ENCODE measurements around the gene RCOR1. TPM values are rescaled to one million over a fixed set of nuclear protein-coding genes. Genes with fewer than 3 reads are reported as not detected.

The RCOR1 gene
- total and polyA plus RNA-seq, 5 donors from 2014 or later = 0.40 to 28.1 (median 0.51) TPM

DNA sequence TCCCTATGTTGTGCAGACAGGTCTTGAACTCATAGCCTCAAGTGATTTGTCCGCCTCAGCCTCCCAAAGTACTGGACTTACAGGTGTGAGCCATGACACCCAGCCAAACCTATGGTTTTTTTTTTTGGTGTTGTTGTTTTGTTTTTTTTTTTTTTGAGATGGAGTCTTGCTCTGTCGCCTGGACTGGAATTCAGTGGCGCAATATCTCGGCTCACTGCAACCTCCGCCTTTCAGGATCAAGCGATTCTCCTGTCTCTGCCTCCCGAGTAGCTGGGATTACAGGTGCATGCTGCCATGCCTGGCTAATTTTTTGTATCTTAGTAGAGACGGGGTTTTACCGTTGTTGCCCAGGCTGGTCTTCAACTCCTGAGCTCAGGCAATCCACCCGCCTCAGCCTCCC lies 11.3 kb upstream of the RCOR1 start:
- H3K4me3 Mint-ChIP-seq = no peak overlapping the region
- Histone ChIP-seq H3K27me3 (ENCODE audit: control insufficient read depth, insufficient read depth, low read length) (no peaks in the 10 kb centered on the region), H3K9me3 (ENCODE audit: control insufficient read depth in 2 of 2, low read length in 2 of 2) (no peaks in the 10 kb centered on the region), H3K4me1 (ENCODE audit: control insufficient read depth, insufficient read depth, low read length, poor library complexity, severe bottlenecking) (no peaks in the 10 kb centered on the region), H3K27ac (ENCODE audit: insufficient read depth, low read length, poor library complexity, severe bottlenecking) (no peak overlapping the region), H3K36me3 (ENCODE audit: control insufficient read depth, insufficient read depth, low read length) (no peaks in the 10 kb centered on the region), H3K4me3 (ENCODE audit: low read depth, low read length) (no peak overlapping the region)
- H3K36me3 Mint-ChIP-seq = no peaks in the 10 kb centered on the region
- peaks cover 4% of the 10 kb centered on the region for H3K27me3 Mint-ChIP-seq
- no peak for ATAC-seq (ENCODE audit: low read depth in 2 of 2)
- no peak overlapping the region for H3K27ac Mint-ChIP-seq
- no peaks in the 10 kb centered on the region for H3K9me3 Mint-ChIP-seq
- peaks cover 0 to 2% (median 0%) of the 10 kb centered on the region in 4 donors for H3K4me1 Mint-ChIP-seq
- DNase-seq = no peak

GRCh38 chr14:102583726-102584125 lies 8.7 kb upstream of the RCOR1 start:
- Histone ChIP-seq H3K27ac (ENCODE audit: insufficient read depth, low read length, poor library complexity, severe bottlenecking) (no peak overlapping the region), H3K4me1 (ENCODE audit: control insufficient read depth, insufficient read depth, low read length, poor library complexity, severe bottlenecking) (no peaks in the 10 kb centered on the region), H3K27me3 (ENCODE audit: control insufficient read depth, insufficient read depth, low read length) (no peaks in the 10 kb centered on the region), H3K9me3 (ENCODE audit: control insufficient read depth in 2 of 2, low read length in 2 of 2) (no peaks in the 10 kb centered on the region), H3K36me3 (ENCODE audit: control insufficient read depth, insufficient read depth, low read length) (no peaks in the 10 kb centered on the region), H3K4me3 (ENCODE audit: low read depth, low read length) (no peak overlapping the region)
- DNase-seq = no peak
- no peak for ATAC-seq (ENCODE audit: low read depth in 2 of 2)
- H3K4me3 Mint-ChIP-seq = no peak overlapping the region
- H3K27me3 Mint-ChIP-seq = no peaks in the 10 kb centered on the region
- no peaks in the 10 kb centered on the region for H3K9me3 Mint-ChIP-seq
- no peaks in the 10 kb centered on the region for H3K4me1 Mint-ChIP-seq
- H3K36me3 Mint-ChIP-seq = no peaks in the 10 kb centered on the region
- no peak overlapping the region for H3K27ac Mint-ChIP-seq

GRCh38 chr14:102584871-102585869 lies 7.3 kb upstream of the RCOR1 start:
- no peak overlapping the region for H3K27ac ChIP-seq (ENCODE audit: insufficient read depth, low read length, poor library complexity, severe bottlenecking)
- Mint-ChIP-seq H3K9me3 (no peaks in the 10 kb centered on the region), H3K4me1 (peaks cover 0 to under 1% (median under 1%) of the 10 kb centered on the region in 4 donors), H3K36me3 (no peaks in the 10 kb centered on the region), H3K4me3 (no peak overlapping the region), H3K27me3 (peaks cover 13% of the 10 kb centered on the region), H3K27ac (no peak overlapping the region)
- H3K36me3 ChIP-seq (ENCODE audit: control insufficient read depth, insufficient read depth, low read length) = no peaks in the 10 kb centered on the region
- H3K4me1 ChIP-seq (ENCODE audit: control insufficient read depth, insufficient read depth, low read length, poor library complexity, severe bottlenecking) = no peaks in the 10 kb centered on the region
- no peak for DNase-seq
- no peak for ATAC-seq (ENCODE audit: low read depth in 2 of 2)
- H3K27me3 ChIP-seq (ENCODE audit: control insufficient read depth, insufficient read depth, low read length) = no peaks in the 10 kb centered on the region
- no peaks in the 10 kb centered on the region for H3K9me3 ChIP-seq (ENCODE audit: control insufficient read depth in 2 of 2, low read length in 2 of 2)
- H3K4me3 ChIP-seq (ENCODE audit: low read depth, low read length) = no peak overlapping the region

DNA sequence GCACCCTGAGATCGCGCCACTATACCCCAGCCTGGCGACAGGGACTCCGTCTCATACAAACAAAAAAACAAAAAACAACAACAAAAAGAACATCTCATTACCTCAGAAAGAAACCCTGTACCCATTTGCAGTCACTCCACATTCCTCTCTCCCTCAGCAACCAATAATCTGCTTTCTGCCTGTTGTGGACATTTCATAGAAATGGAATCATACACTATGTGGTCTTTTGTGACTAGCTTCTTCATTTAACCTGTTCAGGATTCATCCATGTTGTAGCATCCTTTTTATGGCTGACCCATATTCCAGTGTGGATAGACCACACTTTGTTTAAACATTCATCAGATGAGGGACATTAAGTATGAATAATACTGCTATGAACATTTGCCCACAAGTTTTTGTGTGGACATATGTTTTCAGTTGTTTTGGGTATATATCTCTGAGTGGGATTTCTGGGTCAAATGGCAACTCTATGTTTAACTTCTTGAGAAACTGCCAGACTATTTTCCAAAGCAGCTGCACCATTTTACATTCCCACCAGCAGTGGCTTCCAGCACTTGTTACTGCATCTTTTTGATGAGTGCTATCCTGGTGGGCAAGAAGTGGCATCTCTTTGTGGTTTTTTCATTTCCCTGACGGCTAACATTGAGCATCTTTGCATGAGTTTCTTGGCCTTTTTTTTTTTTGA lies 5.9 kb upstream of the RCOR1 start:
- Histone ChIP-seq H3K9me3 (ENCODE audit: control insufficient read depth in 2 of 2, low read length in 2 of 2) (no peaks in the 10 kb centered on the region), H3K4me3 (ENCODE audit: low read depth, low read length) (no peak overlapping the region), H3K36me3 (ENCODE audit: control insufficient read depth, insufficient read depth, low read length) (no peaks in the 10 kb centered on the region), H3K27ac (ENCODE audit: insufficient read depth, low read length, poor library complexity, severe bottlenecking) (no peak overlapping the region), H3K4me1 (ENCODE audit: control insufficient read depth, insufficient read depth, low read length, poor library complexity, severe bottlenecking) (peaks cover 7% of the 10 kb centered on the region), H3K27me3 (ENCODE audit: control insufficient read depth, insufficient read depth, low read length) (no peaks in the 10 kb centered on the region)
- Mint-ChIP-seq H3K9me3 (no peaks in the 10 kb centered on the region), H3K4me1 (peaks cover 0 to 10% (median 1%) of the 10 kb centered on the region in 4 donors), H3K27me3 (peaks cover 14% of the 10 kb centered on the region), H3K36me3 (no peaks in the 10 kb centered on the region), H3K27ac (no peak overlapping the region), H3K4me3 (peak overlapping the region in 1 of 4 donors; percentile 73)
- ATAC-seq (ENCODE audit: low read depth in 2 of 2) (no peak), DNase-seq (no peak)

- no peak for DNase-seq
- H3K27me3 ChIP-seq (ENCODE audit: control insufficient read depth, insufficient read depth, low read length) = no peaks in the 10 kb centered on the region
- H3K27ac ChIP-seq (ENCODE audit: insufficient read depth, low read length, poor library complexity, severe bottlenecking) = no peak overlapping the region
- H3K36me3 Mint-ChIP-seq = no peaks in the 10 kb centered on the region
- H3K9me3 ChIP-seq (ENCODE audit: control insufficient read depth in 2 of 2, low read length in 2 of 2) = no peaks in the 10 kb centered on the region
- peaks cover 14% of the 10 kb centered on the region for H3K27me3 Mint-ChIP-seq
- peaks cover 0 to 12% (median 4%) of the 10 kb centered on the region in 4 donors for H3K4me1 Mint-ChIP-seq
- peaks cover 15% of the 10 kb centered on the region for H3K4me1 ChIP-seq (ENCODE audit: control insufficient read depth, insufficient read depth, low read length, poor library complexity, severe bottlenecking)
- ATAC-seq (ENCODE audit: low read depth in 2 of 2) = no peak
- no peaks in the 10 kb centered on the region for H3K9me3 Mint-ChIP-seq
- H3K27ac Mint-ChIP-seq = no peak overlapping the region
- H3K4me3 Mint-ChIP-seq = peak overlapping the region in 2 of 4 donors; percentile 27 to 89
- no peak overlapping the region for H3K4me3 ChIP-seq (ENCODE audit: low read depth, low read length)
- no peaks in the 10 kb centered on the region for H3K36me3 ChIP-seq (ENCODE audit: control insufficient read depth, insufficient read depth, low read length)
These were observed 3.6 kb upstream of the RCOR1 start for GRCh38 chr14:102588821-102589220.

DNA sequence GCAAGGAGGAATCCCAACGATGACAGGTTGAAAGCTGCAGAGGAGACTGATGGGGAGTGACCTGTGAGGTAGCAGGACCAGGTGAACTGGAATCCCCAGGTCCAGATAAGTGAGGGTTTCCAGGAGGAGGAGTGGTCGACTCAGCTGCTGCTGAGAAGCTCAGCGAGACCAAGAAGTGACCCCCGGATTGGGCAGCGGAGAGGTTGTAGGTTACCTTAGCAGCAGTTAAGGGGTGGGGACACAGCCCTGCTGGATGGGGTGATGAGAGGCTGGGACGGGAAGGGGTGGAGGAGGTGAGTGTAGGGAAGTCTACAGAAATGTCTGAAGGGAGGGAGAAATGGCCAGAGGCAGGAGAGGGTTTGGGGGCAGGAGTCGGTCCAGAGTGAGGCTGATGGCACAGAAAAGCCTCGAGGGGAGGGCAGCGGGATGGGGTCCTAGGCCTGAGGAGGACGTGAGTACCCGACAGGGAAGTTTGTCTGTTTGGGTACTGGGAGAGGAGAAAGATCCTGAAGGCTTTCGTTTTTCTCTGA lies 2.6 kb upstream of the RCOR1 start:
- H3K9me3 Mint-ChIP-seq = no peaks in the 10 kb centered on the region
- Histone ChIP-seq H3K27me3 (ENCODE audit: control insufficient read depth, insufficient read depth, low read length) (no peaks in the 10 kb centered on the region), H3K36me3 (ENCODE audit: control insufficient read depth, insufficient read depth, low read length) (no peaks in the 10 kb centered on the region), H3K4me3 (ENCODE audit: low read depth, low read length) (no peak overlapping the region), H3K9me3 (ENCODE audit: control insufficient read depth in 2 of 2, low read length in 2 of 2) (no peaks in the 10 kb centered on the region), H3K4me1 (ENCODE audit: control insufficient read depth, insufficient read depth, low read length, poor library complexity, severe bottlenecking) (peaks cover 24% of the 10 kb centered on the region), H3K27ac (ENCODE audit: insufficient read depth, low read length, poor library complexity, severe bottlenecking) (no peak overlapping the region)
- H3K27ac Mint-ChIP-seq = peak overlapping the region in 2 of 3 donors; percentile 79 to 89
- peaks cover 5 to 22% (median 13%) of the 10 kb centered on the region in 4 donors for H3K4me1 Mint-ChIP-seq
- DNase-seq = no peak
- no peak for ATAC-seq (ENCODE audit: low read depth in 2 of 2)
- no peaks in the 10 kb centered on the region for H3K36me3 Mint-ChIP-seq
- H3K4me3 Mint-ChIP-seq = peak overlapping the region; percentile 80 to 94 (median 86)
- H3K27me3 Mint-ChIP-seq = peaks cover 20% of the 10 kb centered on the region

DNA sequence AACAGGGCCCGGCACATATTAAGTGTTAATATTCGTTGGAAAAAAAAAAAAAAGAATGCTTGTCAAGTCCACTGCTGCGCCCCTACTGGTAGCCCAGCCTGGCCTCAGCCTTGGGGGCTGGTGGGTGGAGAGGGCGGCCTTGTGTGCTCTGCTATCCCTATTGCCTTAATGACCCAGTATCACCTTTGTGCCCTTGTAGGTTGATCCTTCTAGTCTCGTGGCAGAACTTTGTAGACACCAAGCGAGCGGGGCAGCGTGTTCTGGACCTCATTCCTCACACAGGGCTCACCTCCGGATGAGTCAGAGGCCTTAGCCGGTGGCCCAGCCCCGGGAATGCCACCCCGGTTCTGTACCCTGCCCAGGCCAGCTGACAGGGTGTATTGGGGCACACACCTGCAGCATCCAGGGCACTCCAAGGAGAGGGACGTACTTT lies 1.8 kb upstream of the RCOR1 start:
- ATAC-seq (ENCODE audit: low read depth in 2 of 2) = no peak
- peak overlapping the region; percentile 80 to 94 (median 86) for H3K4me3 Mint-ChIP-seq
- H3K4me1 ChIP-seq (ENCODE audit: control insufficient read depth, insufficient read depth, low read length, poor library complexity, severe bottlenecking) = peaks cover 24% of the 10 kb centered on the region
- DNase-seq = no peak
- no peaks in the 10 kb centered on the region for H3K36me3 ChIP-seq (ENCODE audit: control insufficient read depth, insufficient read depth, low read length)
- H3K27me3 ChIP-seq (ENCODE audit: control insufficient read depth, insufficient read depth, low read length) = no peaks in the 10 kb centered on the region
- H3K4me3 ChIP-seq (ENCODE audit: low read depth, low read length) = peak overlapping the region; percentile 59
- peak overlapping the region; percentile 26 to 89 (median 79) for H3K27ac Mint-ChIP-seq
- peak overlapping the region; percentile 92 for H3K27ac ChIP-seq (ENCODE audit: insufficient read depth, low read length, poor library complexity, severe bottlenecking)
- H3K27me3 Mint-ChIP-seq = peaks cover 20% of the 10 kb centered on the region
- H3K9me3 Mint-ChIP-seq = no peaks in the 10 kb centered on the region
- H3K4me1 Mint-ChIP-seq = peaks cover 5 to 29% (median 17%) of the 10 kb centered on the region in 4 donors
- H3K36me3 Mint-ChIP-seq = no peaks in the 10 kb centered on the region
- H3K9me3 ChIP-seq (ENCODE audit: control insufficient read depth in 2 of 2, low read length in 2 of 2) = no peaks in the 10 kb centered on the region
